Osteoblast (primary cell): ENCODE measurements around the gene RSRC2. TPM values are rescaled to one million over a fixed set of nuclear protein-coding genes. Genes with fewer than 3 reads are reported as not detected.
A peak's percentile ranks its signal among the peaks of the same experiment; 100 is the strongest.
"Not testable (repeated sequence)": the region's sequence is repeated elsewhere in the genome, so short reads cannot be mapped to it uniquely, and the experiment has no call there.

Experiments
- DNase-seq: peaks from one replicate; pipeline ENCODE4 v3.0.0; 2011; ENCODE audit warnings: low spot score, mixed read lengths; ENCODE audit not compliant: insufficient read length; ENCODE audit errors: missing footprints
- H2AFZ ChIP-seq: 2 replicates; pipeline ENCODE4 v1.6.0; 2011; ENCODE audit warnings: mild to moderate bottlenecking, low read length
- H3K27ac ChIP-seq: 2 replicates; pipeline ENCODE4 v1.5.1; 2011; ENCODE audit warnings: mild to moderate bottlenecking, low read depth, low read length, moderate library complexity
- H3K27me3 ChIP-seq: 2 replicates; pipeline ENCODE4 v1.6.0; 2012; ENCODE audit warnings: mild to moderate bottlenecking, control low read depth, inconsistent platforms, low read length, moderate library complexity; ENCODE audit not compliant: insufficient read depth
- H3K36me3 ChIP-seq: 2 replicates; pipeline ENCODE4 v1.5.1; 2011; ENCODE audit warnings: mild to moderate bottlenecking, low read length, control low read depth, moderate library complexity; ENCODE audit not compliant: insufficient read depth
- H3K4me1 ChIP-seq: 2 replicates; pipeline ENCODE4 v1.5.1; 2011; ENCODE audit warnings: mild to moderate bottlenecking, low read length, control low read depth, moderate library complexity; ENCODE audit not compliant: insufficient read depth
- H3K4me2 ChIP-seq: 2 replicates; pipeline ENCODE4 v1.6.0; 2011; ENCODE audit warnings: mild to moderate bottlenecking, low read length; ENCODE audit not compliant: insufficient read depth
- H3K4me3 ChIP-seq: fragments of 200-600 bp; sonication (generic); 3 replicates; pipeline ENCODE4 v1.5.1; 2012; ENCODE audit warnings: mild to moderate bottlenecking, low read length, inconsistent platforms; ENCODE audit not compliant: insufficient read depth
- H3K79me2 ChIP-seq: 2 replicates; pipeline ENCODE4 v1.6.0; 2012; ENCODE audit warnings: mild to moderate bottlenecking, low read length, control low read depth, inconsistent platforms; ENCODE audit not compliant: insufficient read depth
- H3K9me3 ChIP-seq: 2 replicates; pipeline ENCODE4 v1.5.1; 2011; ENCODE audit warnings: low read depth, low read length, control low read depth
- H4K20me1 ChIP-seq: 2 replicates; pipeline ENCODE4 v1.6.0; 2012; ENCODE audit warnings: mild to moderate bottlenecking, low read length, control low read depth; ENCODE audit not compliant: insufficient read depth
- total RNA-seq: library from RNA; depleted of rRNA; stranded (reverse); fragments of >200 nt; gene quantifications from 2 replicates; pipeline ENCODE4 v1.2.3, GENCODE V29; 2012
- TF ChIP-seq, protein P1 (sequence below): IDR thresholded peaks from 2 replicates; pipeline ENCODE4 v1.5.1; 2011; ENCODE audit warnings: mild to moderate bottlenecking, low read depth, low read length, moderate library complexity; ENCODE audit errors: extremely low read depth

The RSRC2 gene
- total RNA-seq, 1 donor = 43.1 TPM

DNA sequence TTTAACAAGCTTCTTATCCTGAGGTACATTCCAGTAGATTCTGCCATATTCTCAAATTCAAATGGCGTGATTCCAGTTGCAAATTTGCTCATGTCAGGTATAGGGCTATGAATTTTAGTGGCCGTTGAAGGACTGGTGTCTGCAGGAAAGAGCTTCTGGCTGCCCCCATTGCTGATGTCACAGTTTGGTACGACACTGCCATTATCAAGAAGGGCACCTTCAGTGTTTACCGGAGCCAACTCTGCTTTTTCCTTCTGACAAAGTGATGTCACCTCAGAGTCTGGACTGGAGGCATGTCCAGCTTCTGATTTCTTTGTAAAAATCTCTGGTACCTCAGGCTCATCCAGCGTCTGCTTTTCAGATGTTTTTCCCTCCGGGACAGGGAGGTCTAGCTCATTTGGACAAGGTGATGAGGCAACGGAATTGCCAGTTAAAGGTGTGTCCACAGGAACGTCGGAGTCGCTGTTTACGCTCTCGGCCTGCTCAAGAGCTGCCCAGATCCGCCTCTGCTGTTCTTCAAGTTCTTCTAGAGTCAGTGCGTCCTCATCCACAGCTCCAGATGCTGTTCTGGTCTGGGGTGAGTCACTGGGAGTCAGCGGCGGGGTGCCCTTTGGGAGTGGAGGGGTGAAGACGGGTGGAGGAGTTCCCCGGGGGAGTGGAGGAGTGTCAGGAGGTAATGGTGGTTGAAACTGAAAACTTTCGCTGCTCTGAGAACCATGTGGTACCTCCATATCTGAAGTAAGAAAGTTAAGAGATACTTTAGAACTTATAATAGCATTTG lies 53.0 kb downstream of the RSRC2 start:
- peak; percentile 76 for DNase-seq
- Histone ChIP-seq H3K4me3 (no peak overlapping the region), H2AFZ (no peak overlapping the region), H3K27me3 (no peaks in the 10 kb centered on the region), H4K20me1 (no peaks in the 10 kb centered on the region), H3K4me1 (peaks cover 21% of the 10 kb centered on the region), H3K27ac (peak overlapping the region; percentile 79), H3K4me2 (no peak overlapping the region), H3K79me2 (peaks cover 3% of the 10 kb centered on the region), H3K36me3 (peaks cover 53% of the 10 kb centered on the region), H3K9me3 (no peaks in the 10 kb centered on the region)
- TF ChIP-seq, protein P1, sequence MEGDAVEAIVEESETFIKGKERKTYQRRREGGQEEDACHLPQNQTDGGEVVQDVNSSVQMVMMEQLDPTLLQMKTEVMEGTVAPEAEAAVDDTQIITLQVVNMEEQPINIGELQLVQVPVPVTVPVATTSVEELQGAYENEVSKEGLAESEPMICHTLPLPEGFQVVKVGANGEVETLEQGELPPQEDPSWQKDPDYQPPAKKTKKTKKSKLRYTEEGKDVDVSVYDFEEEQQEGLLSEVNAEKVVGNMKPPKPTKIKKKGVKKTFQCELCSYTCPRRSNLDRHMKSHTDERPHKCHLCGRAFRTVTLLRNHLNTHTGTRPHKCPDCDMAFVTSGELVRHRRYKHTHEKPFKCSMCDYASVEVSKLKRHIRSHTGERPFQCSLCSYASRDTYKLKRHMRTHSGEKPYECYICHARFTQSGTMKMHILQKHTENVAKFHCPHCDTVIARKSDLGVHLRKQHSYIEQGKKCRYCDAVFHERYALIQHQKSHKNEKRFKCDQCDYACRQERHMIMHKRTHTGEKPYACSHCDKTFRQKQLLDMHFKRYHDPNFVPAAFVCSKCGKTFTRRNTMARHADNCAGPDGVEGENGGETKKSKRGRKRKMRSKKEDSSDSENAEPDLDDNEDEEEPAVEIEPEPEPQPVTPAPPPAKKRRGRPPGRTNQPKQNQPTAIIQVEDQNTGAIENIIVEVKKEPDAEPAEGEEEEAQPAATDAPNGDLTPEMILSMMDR = no peak

DNA sequence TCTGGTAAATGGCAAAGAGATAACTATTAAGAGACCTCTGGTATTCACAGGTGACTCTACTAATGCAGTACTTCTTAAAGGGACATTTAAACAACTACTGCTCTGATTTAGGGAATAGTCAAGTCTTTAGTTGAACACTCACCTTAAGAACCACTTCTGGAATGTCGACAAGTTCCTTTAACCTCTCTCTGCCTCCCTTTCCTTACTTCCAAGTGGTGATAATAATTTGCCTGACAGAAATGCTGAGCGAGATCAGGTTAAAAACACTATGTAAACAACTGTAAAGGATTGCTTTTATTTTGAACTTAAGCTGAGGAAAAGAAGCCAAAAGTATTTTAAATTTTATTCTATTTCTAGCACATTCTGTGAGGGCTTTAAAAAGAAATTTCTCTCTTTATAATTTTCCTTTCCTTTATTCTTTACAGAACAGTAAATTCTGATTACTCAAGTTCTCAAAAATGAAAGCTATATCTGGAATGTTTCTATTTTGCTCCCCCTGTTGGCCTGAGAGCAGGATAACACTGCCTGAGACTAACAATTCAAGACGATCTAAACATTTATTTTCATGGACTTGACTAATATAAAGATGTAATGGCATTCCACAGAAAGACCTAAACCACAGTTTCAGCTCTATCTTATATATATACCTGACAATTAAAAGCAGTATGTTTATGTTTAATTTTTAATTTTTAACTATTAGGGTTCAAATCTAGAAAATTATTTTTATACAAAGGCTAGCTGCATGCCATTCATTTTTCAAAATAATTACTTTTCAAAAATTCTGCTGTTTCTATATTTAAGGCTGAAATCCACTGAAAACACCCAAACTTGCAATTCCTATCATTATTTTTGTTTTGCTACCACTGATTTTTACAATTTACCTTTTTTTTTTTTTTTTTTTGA lies 55.2 kb downstream of the RSRC2 start:
- no peaks in the 10 kb centered on the region for H4K20me1 ChIP-seq
- TF ChIP-seq, protein P1 = peak; percentile 81
- no peaks in the 10 kb centered on the region for H3K9me3 ChIP-seq
- H3K36me3 ChIP-seq = peaks cover 40% of the 10 kb centered on the region
- peaks cover 21% of the 10 kb centered on the region for H3K4me1 ChIP-seq
- no peaks in the 10 kb centered on the region for H3K27me3 ChIP-seq
- peak overlapping the region; percentile 53 for H3K27ac ChIP-seq
- no peak overlapping the region for H2AFZ ChIP-seq
- no peak overlapping the region for H3K4me3 ChIP-seq
- peak; percentile 62 for DNase-seq
- H3K4me2 ChIP-seq = peak overlapping the region; percentile 56
- peaks cover 3% of the 10 kb centered on the region for H3K79me2 ChIP-seq

DNA sequence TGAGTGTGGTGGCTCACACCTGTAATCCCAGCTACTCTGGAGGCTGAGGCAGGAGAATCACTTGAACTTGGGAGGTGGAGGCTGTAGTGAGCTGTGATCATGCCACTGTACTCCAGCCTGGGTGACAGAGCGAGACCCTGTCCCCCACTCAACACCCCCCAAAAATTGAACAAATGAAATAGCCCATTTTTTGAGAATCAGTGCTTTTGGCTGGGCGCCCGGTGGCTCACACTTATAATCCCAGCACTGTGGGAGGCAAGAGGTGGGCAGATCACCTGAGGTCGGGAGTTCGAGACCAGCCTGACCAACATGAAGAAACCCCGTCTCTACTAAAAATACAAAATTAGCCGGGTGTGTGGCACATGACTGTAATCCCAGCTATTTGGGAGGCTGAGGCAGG lies 56.2 kb downstream of the RSRC2 start:
- DNase-seq, H3K4me2 ChIP-seq, H3K27me3 ChIP-seq, H3K9me3 ChIP-seq, H2AFZ ChIP-seq, H4K20me1 ChIP-seq, H3K27ac ChIP-seq, H3K4me3 ChIP-seq, H3K79me2 ChIP-seq: not testable (repeated sequence)
- Histone ChIP-seq H3K4me1 (peaks cover 21% of the 10 kb centered on the region), H3K36me3 (peaks cover 30% of the 10 kb centered on the region)

DNA sequence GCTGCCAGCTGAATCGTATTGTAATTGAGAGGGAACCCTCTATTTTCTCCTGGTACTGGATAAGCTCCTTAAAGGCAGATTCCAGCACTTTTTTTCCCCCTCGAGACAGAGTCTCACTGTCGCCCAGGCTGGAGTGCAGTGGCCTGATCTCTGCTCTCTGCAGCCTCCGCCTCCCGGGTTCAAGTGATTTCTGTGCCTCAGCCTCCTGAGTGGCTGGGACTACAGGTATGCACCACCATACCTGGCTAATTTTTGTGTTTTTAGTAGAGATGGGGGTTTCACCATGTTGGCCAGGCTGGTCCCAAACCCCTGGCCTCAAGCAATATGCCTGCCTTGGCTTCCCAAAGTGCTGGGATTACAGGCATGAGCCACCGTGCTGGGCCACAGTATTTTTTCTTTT lies 56.9 kb downstream of the RSRC2 start:
- not testable (repeated sequence) for H3K27ac ChIP-seq, H4K20me1 ChIP-seq, H3K9me3 ChIP-seq, H3K27me3 ChIP-seq, H3K79me2 ChIP-seq, H3K4me2 ChIP-seq, DNase-seq, H3K4me3 ChIP-seq, H2AFZ ChIP-seq
- H3K36me3 ChIP-seq = peaks cover 26% of the 10 kb centered on the region
- peaks cover 21% of the 10 kb centered on the region for H3K4me1 ChIP-seq
